OCI-M1 (cell line): Measurements from ENCODE around the gene TRIM28.
A peak's percentile ranks its signal among the peaks of the same experiment; 100 is the strongest.
"Not testable (repeated sequence)": the region's sequence is repeated elsewhere in the genome, so short reads cannot be mapped to it uniquely, and the experiment has no call there.

ENCODE experiments used
- DNase-seq: peaks from one replicate; lab custom pipeline; 2025; lab: John Stamatoyannopoulos, UW

Gene TRIM28

GRCh38 chr19:58519355-58520256, 24.3 kb upstream of the TRIM28 start, which contains the start of gene ZBTB45:
Gene ZBTB45, minus strand, starts transcription at chr19:58519810. Its CDS starts 2,137 bp downstream, at chr19:58517673.
- DNase-seq, result peak; percentile 99

DNA sequence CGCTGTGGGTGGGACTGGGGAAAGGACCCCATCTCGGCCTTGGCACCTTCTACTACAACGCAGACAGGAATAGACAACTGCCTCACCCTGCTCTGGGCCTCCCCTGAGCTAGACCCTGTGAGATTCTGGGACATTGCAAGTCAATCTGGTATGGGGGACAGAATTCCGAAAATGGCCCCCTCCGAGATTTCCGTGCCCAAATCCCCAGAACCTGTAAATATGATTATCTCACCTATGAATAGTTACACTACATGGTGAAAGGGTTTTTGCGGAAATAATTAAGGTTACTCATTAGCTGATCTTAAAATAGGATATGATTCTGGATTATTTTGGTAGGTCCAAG, 23.6 kb upstream of the TRIM28 start:
- no peak for DNase-seq

DNA sequence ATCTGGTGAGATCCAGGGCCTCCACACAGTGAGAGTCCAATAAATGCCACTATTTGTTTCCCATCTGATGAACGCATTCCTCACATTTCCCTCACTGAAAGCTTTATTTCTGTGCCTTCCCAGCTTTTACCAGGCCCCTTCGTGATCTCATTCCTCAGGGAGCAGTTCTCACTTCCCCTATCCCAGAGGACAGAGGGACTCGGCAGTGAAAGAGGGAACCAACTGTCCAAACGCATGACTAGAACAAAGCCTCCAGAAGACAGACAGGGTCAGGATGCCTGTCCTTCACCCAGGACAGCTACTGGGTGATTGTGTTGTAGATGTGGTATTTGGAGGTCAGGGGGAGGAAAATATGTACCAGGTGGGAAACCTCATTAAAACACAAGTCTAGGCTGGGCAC, 22.2 kb upstream of the TRIM28 start:
- DNase-seq, result no peak

- DNase-seq, result no peak
Measured at GRCh38 chr19:58522709-58523108, 21.2 kb upstream of the TRIM28 start.

- DNase-seq, result no peak
Measured at GRCh38 chr19:58529405-58529804, 14.5 kb upstream of the TRIM28 start.

DNA sequence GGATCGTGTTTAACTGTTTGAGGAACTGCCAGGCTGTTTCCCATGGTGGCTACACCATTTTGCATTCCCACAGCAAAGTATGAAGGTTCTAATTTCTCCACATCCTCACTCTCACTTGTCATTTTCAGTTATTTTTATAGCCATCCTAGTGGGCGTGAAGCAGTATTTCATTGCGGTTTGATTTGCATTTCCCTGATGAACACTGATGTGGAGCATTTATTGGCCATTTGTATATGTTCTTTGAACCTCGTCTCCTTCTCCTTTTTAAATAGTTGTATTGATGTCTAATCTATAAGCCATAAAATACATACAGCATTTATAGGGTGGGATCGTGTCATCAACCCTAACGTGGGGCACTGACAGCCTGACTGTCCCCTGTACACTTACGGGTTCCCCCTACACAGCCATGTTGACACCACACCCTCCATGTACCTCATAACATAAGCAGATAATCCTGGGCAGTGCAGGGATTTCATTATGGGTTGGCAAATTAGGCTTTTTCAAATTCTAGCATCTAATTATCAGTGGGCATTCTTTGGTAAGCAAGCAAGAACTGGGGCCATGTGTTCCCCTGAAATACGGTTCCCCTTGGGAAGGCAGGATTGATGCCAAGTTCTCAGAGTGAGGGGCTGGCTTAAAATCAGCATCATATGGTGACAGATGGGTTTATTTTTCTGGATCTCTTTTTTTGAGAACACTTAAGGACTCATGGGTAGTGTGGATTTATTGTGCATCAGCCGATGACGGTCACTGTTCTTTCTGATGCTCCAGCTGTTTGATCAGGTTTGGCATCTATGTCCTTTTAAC, 12.6 kb upstream of the TRIM28 start:
- no peak for DNase-seq

- DNase-seq, result no peak
Measured at GRCh38 chr19:58535857-58536256, 8.0 kb upstream of the TRIM28 start.

DNA sequence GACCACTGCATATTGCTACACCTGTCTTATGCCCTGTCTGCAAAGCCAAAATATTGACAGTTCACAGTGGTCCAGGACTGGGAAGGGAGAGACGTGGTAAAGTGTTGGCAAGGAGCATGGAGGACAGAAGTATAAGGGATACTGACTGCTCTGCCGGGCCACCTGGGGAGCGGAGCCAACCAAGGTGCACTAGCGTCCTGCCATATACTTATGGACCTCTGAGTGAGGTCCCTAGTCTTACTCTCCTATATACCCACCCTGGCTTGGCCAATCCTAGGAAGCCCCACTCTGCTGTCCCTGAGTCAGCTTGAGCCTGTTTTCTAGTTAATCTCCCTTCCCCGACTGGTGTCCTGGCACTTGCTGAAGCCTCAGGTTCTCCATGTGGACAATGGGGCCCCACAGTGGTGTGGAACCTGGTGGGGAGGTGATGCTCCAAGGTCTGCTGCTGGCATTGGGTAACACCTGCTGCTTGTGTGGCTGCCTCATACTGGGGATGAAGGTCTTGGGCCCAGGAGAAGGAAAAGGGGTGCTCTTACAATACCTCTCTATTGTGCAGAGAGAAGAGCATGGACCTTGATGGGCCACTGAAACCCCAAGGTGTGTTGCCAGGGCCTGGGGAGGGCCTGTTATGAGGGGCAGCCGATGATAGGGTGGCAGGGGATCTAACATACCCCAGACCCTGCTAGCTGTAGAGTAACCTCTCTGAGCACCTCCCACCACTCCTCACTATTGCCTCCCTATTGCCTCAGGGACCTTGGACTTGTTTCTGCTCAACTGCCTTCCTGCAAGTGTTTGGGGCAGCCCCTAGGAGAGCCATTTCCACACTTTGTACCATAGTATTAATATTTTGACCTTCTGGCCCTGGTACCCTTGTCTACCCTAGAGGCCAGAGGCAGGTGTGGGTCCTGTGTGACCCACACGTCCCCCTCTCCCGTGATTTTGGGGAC, 6.7 kb upstream of the TRIM28 start:
- DNase-seq, result peak; percentile 18

GRCh38 chr19:58538257-58539168, 5.4 kb upstream of the TRIM28 start:
- no peak for DNase-seq

GRCh38 chr19:58539169-58539559, 4.7 kb upstream of the TRIM28 start:
- DNase-seq, result not testable (repeated sequence)

DNA sequence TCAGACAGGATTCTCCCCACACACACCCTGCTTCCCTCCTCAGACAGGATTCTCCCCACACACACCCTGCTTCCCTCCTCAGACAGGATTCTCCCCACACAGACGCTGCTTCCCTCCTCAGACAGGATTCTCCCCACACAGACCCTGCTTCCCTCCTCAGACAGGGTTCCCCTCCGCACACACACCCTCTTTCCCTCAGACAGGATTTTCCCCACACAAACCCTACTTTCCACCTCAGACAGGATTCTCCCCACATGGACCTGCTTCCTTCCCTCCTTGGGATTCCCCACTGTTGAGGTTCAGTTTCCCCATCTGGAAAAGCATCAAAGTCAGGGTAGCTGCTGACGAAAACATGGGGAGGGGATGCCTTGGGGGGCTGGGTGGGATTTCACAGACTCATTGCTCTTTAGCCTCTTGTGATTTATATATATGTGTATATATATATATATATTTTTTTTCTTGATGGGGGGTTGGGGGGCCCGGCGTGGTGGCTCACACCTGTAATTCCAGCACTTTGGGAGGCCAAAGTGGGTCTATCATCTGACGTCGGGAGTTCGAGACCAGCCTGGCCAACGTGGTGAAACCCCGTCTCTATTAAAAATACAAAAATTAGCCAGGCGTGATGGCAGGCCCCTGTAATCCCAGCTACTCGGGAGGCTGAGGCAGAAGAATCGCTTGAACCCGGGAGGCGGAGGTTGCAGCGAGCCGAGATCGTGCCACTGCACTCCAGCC, 1.1 kb upstream of the TRIM28 start:
- DNase-seq, result not testable (repeated sequence)

DNA sequence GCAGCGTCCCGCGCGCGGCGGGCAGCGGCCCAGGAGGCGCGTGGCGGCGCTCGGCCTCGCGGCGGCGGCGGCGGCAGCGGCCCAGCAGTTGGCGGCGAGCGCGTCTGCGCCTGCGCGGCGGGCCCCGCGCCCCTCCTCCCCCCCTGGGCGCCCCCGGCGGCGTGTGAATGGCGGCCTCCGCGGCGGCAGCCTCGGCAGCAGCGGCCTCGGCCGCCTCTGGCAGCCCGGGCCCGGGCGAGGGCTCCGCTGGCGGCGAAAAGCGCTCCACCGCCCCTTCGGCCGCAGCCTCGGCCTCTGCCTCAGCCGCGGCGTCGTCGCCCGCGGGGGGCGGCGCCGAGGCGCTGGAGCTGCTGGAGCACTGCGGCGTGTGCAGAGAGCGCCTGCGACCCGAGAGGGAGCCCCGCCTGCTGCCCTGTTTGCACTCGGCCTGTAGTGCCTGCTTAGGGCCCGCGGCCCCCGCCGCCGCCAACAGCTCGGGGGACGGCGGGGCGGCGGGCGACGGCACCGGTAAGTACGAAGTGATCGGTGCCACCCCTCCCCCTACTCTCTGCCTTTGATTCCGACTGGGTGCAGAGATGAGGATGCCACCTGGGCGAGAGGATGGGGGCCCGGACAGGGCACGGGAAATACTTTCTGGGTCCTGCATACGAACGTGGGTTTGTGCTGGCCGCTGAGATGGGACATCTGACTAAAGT, 874 bp downstream of the TRIM28 start:
- no peak for DNase-seq

- no peak for DNase-seq
Measured at GRCh38 chr19:58545286-58546018, 1.6 kb downstream of the TRIM28 start.

DNA sequence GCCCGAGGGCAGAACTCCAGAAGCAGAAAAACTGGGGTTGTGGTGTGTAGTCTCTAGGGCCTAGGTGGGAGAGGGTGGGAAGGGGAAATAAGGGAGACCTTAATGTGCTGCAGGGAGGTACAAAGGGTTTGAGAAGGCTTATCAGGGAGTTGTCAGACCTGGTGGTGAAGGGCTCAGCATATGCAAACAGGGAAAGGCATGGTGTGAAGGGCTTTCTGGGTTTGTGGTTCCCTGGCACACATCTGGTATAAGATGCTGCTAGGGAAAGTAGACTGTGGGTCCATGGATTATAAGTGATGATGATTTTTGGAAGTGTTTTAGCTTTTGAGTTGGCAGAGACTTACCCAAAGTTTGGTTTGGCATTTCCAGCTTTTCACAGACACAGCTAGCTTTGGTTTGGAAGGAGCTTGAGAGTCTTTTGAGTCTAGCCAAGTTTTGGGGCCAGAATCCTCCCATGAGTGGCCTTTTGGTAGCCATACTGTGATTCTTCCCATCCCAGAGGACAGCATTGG, 2.2 kb downstream of the TRIM28 start:
- no peak for DNase-seq

- no peak for DNase-seq
Measured at GRCh38 chr19:58547323-58548312, 3.8 kb downstream of the TRIM28 start.

- no peak for DNase-seq
Measured at GRCh38 chr19:58548859-58549663, 5.2 kb downstream of the TRIM28 start.
